Tracheal epithelial cell (primary cell): ENCODE results near the gene TMTC4. TPM values are rescaled to one million over a fixed set of nuclear protein-coding genes. Genes with fewer than 3 reads are reported as not detected.

ENCODE experiments used
- total RNA-seq: library from RNA; depleted of rRNA; stranded (reverse); fragments of >200 nt; gene quantifications from 2 replicates; pipeline ENCODE4 v1.2.1, GENCODE V29; 2014

The TMTC4 gene, protein sequence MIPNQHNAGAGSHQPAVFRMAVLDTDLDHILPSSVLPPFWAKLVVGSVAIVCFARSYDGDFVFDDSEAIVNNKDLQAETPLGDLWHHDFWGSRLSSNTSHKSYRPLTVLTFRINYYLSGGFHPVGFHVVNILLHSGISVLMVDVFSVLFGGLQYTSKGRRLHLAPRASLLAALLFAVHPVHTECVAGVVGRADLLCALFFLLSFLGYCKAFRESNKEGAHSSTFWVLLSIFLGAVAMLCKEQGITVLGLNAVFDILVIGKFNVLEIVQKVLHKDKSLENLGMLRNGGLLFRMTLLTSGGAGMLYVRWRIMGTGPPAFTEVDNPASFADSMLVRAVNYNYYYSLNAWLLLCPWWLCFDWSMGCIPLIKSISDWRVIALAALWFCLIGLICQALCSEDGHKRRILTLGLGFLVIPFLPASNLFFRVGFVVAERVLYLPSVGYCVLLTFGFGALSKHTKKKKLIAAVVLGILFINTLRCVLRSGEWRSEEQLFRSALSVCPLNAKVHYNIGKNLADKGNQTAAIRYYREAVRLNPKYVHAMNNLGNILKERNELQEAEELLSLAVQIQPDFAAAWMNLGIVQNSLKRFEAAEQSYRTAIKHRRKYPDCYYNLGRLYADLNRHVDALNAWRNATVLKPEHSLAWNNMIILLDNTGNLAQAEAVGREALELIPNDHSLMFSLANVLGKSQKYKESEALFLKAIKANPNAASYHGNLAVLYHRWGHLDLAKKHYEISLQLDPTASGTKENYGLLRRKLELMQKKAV
- 29.4 and 31.3 TPM in 2 replicates for total RNA-seq

GRCh38 chr13:100674572-100674871, at the start of gene TMTC4:
Gene TMTC4, minus strand, starts transcription at chr13:100674795. Its CDS starts 4,433 bp downstream, at chr13:100670362.

DNA sequence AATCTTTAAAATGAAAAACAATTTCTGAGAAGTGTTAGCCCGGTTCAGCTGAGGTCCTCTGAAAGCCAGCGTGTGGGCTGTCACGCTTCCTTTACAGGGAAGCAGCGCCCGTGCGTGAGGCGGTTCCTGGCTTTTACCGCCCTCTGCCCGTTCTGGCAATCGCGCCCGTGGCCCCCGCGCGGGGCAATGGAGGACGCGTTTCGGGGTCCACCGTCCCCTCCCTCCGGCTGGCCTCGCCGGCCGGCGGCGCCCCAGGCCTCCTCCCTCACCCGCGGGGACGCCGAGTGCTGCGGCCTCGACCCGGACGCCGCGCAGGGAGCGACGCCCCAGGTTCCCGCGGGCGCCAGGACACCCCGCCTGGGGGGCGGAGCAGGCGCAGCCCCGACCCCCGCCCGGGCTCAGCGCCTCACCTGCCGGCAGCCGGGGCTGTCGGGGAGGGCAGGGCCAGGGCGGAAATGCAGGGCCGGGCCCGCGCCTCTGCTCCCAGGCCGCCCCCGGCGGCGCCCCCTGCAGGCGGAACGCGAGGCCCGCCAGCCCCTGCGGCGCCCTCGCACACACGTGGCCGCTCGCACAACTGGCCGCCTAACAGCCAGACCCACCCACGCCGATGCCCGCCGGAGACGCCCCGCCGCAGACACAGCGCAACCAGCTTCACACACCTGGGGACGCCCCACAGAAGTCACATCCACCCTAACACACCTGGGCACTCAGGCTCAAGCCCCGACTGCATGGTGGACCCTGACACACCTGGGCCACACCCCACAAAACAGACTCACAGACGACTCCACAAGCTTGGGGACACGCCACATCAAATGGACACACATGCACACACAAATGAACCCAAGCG, 86.0 kb downstream of the TMTC4 start, which contains the start of gene GGACT:
Gene GGACT, minus strand, starts transcription at position 459 of the 847 bp plus-strand sequence. CDS start 56,198 bp downstream, outside the sequence.

Other genes with a start within 250 kb of the TMTC4 start
- 3.9 and 6.0 TPM in 2 replicates for gene GGACT, start 86.0 kb downstream of the TMTC4 start, total RNA-seq